ENCODE results near the gene GUCY1B1. TPM values are rescaled to one million over a fixed set of nuclear protein-coding genes. Genes with fewer than 3 reads are reported as not detected.

Gene GUCY1B1
- 18.1 TPM for total RNA-seq
- long read RNA-seq, transcript GUCY1B1-201 (14 exons, 3,124 nt): major isoform, 66 of 79 reads
- long read RNA-seq, partial matches to known transcripts: 7 of 79 reads
- long read RNA-seq, other reads (novel, unspliced or antisense): 3 of 79 reads

DNA sequence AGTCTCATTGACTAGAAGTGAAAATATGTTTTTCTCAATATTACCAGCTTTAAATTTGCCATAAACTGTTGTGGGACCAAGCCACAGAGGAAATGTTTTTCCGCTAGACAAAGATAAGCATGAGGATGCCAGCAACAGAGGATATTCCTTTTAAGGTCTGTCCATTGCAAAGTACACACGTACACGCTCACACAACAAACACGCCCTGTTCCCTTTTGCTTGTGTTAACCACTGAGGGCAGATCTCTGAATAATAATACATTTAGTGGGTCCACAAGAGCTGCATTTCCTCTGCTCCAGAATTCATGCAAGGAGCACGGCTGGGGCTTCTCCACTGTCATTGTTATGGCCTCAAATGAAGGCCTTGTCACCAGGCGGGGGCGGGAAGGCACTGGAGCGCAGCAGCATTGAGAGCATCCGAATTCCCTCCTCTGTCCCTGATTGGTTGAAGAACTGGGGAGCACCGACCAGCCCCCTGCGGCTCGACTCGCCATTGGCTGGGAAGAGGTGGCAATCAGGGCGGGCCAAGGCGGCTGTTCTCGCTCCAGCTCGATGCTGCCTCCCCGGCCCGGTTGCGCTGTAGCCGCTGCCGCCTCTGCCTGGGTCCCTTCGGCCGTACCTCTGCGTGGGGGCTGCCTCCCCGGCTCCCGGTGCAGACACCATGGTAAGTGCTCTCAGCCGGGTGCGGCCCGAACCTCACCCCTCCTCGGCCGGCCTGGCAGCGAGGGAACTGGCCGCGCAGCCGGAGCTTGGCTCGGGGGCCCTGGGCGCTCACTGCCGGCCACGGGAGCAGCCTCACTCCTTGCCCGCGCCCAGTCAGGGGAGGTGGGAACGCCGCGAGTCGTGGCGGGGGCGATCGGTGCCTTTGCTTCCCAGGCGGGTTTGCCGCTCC is at the start of gene GUCY1B1:
TSS of gene GUCY1B1 (plus strand) at position 541 of the 891 bp plus-strand sequence. CDS start at position 661, 120 bp downstream.
- Histone ChIP-seq H3K36me3 (no peaks in the 10 kb centered on the region), H3K27me3 (ENCODE audit: low read depth) (peaks cover 10% of the 10 kb centered on the region), H3K4me3 (peak within 1 kb of the TSS; percentile 78), H3K27ac (peak within 1 kb of the TSS; percentile 88), H3K4me1 (peaks cover 10% of the 10 kb centered on the region), H3K9me3 (no peaks in the 10 kb centered on the region)
- intact Hi-C loops (cut with DNase I): no loop called here
- peak; percentile 94 for DNase-seq
- peak; percentile 99 for ATAC-seq
- TF ChIP-seq CTCF (IDR thresholded peaks at IDR 0.05): peak; percentile 60

DNA sequence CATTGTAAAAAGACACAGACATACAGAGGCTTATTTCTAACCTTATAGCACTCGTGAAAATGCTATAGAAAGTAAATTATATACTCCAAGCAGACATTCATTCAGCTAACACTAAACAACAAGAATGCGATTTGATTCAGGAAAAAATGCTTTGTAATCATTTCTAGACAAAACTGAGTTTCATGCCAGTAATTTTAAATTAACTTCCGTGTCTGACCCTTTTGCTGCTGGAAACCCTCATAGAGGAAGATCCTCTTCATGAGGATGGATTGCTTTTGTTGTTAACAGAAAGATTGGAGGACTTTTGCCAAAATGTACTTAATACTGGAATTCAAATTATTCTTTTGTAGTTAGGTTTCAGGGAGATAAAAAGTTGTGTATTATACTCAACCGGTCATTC is 48.9 kb upstream of the GUCY1B1 start:
- Histone ChIP-seq H3K9me3 (no peaks in the 10 kb centered on the region), H3K27me3 (ENCODE audit: low read depth) (no peaks in the 10 kb centered on the region), H3K36me3 (peaks cover 2% of the 10 kb centered on the region), H3K27ac (no peak overlapping the region), H3K4me3 (no peak overlapping the region), H3K4me1 (peaks cover 21% of the 10 kb centered on the region)
- DNase-seq (no peak), ATAC-seq (no peak)
- intact Hi-C loops (cut with DNase I): no loop called here
- no peak for TF ChIP-seq CTCF (IDR thresholded peaks at IDR 0.05)

DNA sequence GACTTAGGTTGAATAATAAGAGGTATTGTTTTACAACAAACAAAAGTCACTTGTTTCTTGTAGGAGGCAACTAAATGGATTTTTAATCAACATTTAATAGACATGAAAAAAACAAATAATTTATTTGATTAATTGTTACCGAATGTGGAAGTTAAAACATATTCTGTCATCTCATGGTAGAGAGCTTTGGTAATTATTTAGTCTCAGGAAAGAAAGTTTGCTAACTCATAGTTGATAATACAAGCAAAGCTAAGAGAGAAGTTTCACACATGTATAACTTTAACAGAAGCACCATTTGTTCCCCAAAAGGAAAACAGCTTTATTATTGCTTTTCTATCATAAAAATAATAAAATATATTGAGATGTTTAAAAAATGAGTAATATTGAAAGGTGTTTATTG is 47.3 kb upstream of the GUCY1B1 start:
- DNase-seq (no peak), ATAC-seq (no peak)
- no peaks in the 10 kb centered on the region for H3K9me3 ChIP-seq
- TF ChIP-seq CTCF (IDR thresholded peaks at IDR 0.05): no peak
- peaks cover 8% of the 10 kb centered on the region for H3K36me3 ChIP-seq
- H3K4me3 ChIP-seq: no peak overlapping the region
- H3K27me3 ChIP-seq (ENCODE audit: low read depth): no peaks in the 10 kb centered on the region
- no peak overlapping the region for H3K27ac ChIP-seq
- peaks cover 6% of the 10 kb centered on the region for H3K4me1 ChIP-seq
- intact Hi-C loops (cut with DNase I): no loop called here

DNA sequence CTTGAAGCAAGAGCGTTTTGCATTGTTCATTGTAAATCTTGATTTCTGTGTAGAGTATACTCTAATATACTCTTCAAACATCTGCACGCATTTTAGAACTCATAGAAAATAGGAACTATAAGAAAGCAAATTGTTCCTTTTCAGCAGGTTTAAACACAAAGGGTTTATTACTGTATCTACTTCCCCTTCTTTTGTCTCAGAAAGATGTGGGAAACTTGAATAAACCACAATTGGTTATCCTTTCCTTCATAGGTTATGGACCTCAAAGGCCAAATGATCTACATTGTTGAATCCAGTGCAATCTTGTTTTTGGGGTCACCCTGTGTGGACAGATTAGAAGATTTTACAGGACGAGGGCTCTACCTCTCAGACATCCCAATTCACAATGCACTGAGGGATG is 46.0 kb upstream of the GUCY1B1 start:
- Histone ChIP-seq H3K27me3 (ENCODE audit: low read depth) (no peaks in the 10 kb centered on the region), H3K4me1 (peaks cover 6% of the 10 kb centered on the region), H3K36me3 (peaks cover 11% of the 10 kb centered on the region), H3K27ac (no peak overlapping the region), H3K4me3 (no peak overlapping the region), H3K9me3 (no peaks in the 10 kb centered on the region)
- DNase-seq (no peak), ATAC-seq (no peak)
- no peak for TF ChIP-seq CTCF (IDR thresholded peaks at IDR 0.05)
- intact Hi-C loops (cut with DNase I): no loop called here

- intact Hi-C loops (cut with DNase I): no loop called here
- Histone ChIP-seq H3K9me3 (no peaks in the 10 kb centered on the region), H3K27ac (no peak overlapping the region), H3K27me3 (ENCODE audit: low read depth) (no peaks in the 10 kb centered on the region), H3K4me3 (no peak overlapping the region), H3K4me1 (peaks cover 6% of the 10 kb centered on the region), H3K36me3 (peaks cover 11% of the 10 kb centered on the region)
- no peak for DNase-seq
- no peak for TF ChIP-seq CTCF (IDR thresholded peaks at IDR 0.05)
- ATAC-seq: no peak
Measured at GRCh38 chr4:155713911-155714310, 44.9 kb upstream of the GUCY1B1 start.
